ENCODE measurements around the gene TRIM63. TPM values are rescaled to one million over a fixed set of nuclear protein-coding genes. Genes with fewer than 3 reads are reported as not detected.

The TRIM63 gene
- total RNA-seq, 1 experiment from 2014 or later, result not detected

- TF ChIP-seq, protein P1, sequence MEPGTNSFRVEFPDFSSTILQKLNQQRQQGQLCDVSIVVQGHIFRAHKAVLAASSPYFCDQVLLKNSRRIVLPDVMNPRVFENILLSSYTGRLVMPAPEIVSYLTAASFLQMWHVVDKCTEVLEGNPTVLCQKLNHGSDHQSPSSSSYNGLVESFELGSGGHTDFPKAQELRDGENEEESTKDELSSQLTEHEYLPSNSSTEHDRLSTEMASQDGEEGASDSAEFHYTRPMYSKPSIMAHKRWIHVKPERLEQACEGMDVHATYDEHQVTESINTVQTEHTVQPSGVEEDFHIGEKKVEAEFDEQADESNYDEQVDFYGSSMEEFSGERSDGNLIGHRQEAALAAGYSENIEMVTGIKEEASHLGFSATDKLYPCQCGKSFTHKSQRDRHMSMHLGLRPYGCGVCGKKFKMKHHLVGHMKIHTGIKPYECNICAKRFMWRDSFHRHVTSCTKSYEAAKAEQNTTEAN (CRISPR knock-in tag; IDR thresholded peaks at IDR 0.05), result no peak
- TF ChIP-seq, protein P2, sequence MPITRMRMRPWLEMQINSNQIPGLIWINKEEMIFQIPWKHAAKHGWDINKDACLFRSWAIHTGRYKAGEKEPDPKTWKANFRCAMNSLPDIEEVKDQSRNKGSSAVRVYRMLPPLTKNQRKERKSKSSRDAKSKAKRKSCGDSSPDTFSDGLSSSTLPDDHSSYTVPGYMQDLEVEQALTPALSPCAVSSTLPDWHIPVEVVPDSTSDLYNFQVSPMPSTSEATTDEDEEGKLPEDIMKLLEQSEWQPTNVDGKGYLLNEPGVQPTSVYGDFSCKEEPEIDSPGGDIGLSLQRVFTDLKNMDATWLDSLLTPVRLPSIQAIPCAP (CRISPR knock-in tag; IDR thresholded peaks at IDR 0.05), result no peak
- TF ChIP-seq ZSCAN18 (CRISPR knock-in tag; IDR thresholded peaks at IDR 0.05) (no peak), FOXK1 (CRISPR knock-in tag; IDR thresholded peaks at IDR 0.05) (no peak), ESRRA (CRISPR knock-in tag; IDR thresholded peaks at IDR 0.05; ENCODE audit: borderline replicate concordance) (no peak), CTCF (IDR thresholded peaks at IDR 0.05) (no peak), AFF4 (CRISPR knock-in tag; IDR thresholded peaks at IDR 0.05; ENCODE audit: borderline replicate concordance) (no peak), ZNF317 (CRISPR knock-in tag; IDR thresholded peaks at IDR 0.05; ENCODE audit: borderline replicate concordance, low read depth) (no peak), ATF2 (CRISPR knock-in tag; IDR thresholded peaks at IDR 0.05; ENCODE audit: borderline replicate concordance, low read depth) (no peak), FOXP1 (CRISPR knock-in tag; IDR thresholded peaks at IDR 0.05; ENCODE audit: borderline replicate concordance) (no peak), CREM (CRISPR knock-in tag; IDR thresholded peaks at IDR 0.05) (no peak)
- TF ChIP-seq, protein P3, sequence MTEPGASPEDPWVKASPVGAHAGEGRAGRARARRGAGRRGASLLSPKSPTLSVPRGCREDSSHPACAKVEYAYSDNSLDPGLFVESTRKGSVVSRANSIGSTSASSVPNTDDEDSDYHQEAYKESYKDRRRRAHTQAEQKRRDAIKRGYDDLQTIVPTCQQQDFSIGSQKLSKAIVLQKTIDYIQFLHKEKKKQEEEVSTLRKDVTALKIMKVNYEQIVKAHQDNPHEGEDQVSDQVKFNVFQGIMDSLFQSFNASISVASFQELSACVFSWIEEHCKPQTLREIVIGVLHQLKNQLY (CRISPR knock-in tag; IDR thresholded peaks at IDR 0.05), result no peak
Measured at GRCh38 chr1:26079960-26080814, 12.8 kb upstream of the TRIM63 start (continued).

DNA sequence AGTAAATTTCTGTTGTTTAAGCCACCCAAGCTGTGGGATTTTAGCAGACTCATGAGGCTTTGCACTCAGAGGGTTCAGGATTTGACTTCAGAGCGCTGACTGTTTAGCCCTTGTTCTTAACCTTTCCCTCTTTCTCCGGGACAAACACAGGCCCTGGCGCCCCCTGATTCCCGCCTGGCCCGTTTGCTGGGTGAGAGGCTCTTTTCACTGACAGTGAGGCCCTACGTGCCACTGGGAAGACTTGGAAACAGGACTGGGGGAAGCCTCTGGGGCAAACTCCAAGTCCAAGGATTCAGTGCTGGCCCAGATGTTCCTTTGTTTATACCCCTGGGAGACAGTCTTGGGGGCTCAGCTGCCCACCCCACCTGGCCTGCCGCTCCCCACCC lies 11.7 kb upstream of the TRIM63 start:
- Mint-ChIP-seq H3K27me3 (ENCODE audit: low read depth) (peaks cover 3% of the 10 kb centered on the region), H3K4me1 (peaks cover 14% of the 10 kb centered on the region), H3K36me3 (no peaks in the 10 kb centered on the region), H3K27ac (no peak overlapping the region), H3K4me3 (no peak overlapping the region), H3K9me3 (no peaks in the 10 kb centered on the region)
- ATAC-seq, result peak; percentile 24; the same call in 1 of the 2 replicates
- ChIA-PET CTCF (interaction anchor here (1.0 kb wide), 1 partner anchor 66 kb away, joined by 4 read pairs; no protein-coding TSS in a partner anchor), POLR2A (no interaction called here)
- DNase-seq (ENCODE audit: low spot score), result no peak
- TF ChIP-seq NR2C2 (CRISPR knock-in tag; IDR thresholded peaks at IDR 0.05) (no peak), TCF7 (CRISPR knock-in tag; IDR thresholded peaks at IDR 0.05; ENCODE audit: low read depth) (no peak), KAT7 (CRISPR knock-in tag; IDR thresholded peaks at IDR 0.05; ENCODE audit: borderline replicate concordance) (no peak), SOX15 (CRISPR knock-in tag; IDR thresholded peaks at IDR 0.05) (no peak), ELF4 (CRISPR knock-in tag; IDR thresholded peaks at IDR 0.05; ENCODE audit: low read depth) (no peak), ATF2 (CRISPR knock-in tag; IDR thresholded peaks at IDR 0.05; ENCODE audit: borderline replicate concordance, low read depth) (no peak)
- TF ChIP-seq, protein P4, sequence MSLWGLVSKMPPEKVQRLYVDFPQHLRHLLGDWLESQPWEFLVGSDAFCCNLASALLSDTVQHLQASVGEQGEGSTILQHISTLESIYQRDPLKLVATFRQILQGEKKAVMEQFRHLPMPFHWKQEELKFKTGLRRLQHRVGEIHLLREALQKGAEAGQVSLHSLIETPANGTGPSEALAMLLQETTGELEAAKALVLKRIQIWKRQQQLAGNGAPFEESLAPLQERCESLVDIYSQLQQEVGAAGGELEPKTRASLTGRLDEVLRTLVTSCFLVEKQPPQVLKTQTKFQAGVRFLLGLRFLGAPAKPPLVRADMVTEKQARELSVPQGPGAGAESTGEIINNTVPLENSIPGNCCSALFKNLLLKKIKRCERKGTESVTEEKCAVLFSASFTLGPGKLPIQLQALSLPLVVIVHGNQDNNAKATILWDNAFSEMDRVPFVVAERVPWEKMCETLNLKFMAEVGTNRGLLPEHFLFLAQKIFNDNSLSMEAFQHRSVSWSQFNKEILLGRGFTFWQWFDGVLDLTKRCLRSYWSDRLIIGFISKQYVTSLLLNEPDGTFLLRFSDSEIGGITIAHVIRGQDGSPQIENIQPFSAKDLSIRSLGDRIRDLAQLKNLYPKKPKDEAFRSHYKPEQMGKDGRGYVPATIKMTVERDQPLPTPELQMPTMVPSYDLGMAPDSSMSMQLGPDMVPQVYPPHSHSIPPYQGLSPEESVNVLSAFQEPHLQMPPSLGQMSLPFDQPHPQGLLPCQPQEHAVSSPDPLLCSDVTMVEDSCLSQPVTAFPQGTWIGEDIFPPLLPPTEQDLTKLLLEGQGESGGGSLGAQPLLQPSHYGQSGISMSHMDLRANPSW (CRISPR knock-in tag; conservative IDR thresholded peaks at IDR 0.05; ENCODE audit: low read depth), result no peak
